Mucosa of gallbladder (tissue), 1 donor: ENCODE results near the gene TGFBR1. TPM values are rescaled to one million over a fixed set of nuclear protein-coding genes. Genes with fewer than 3 reads are reported as not detected.

Experiments used
- DNase-seq: peaks from one replicate; pipeline ENCODE4 v3.0.0-alpha.2; 2020; ENCODE audit warnings: low spot score
- total RNA-seq: library from RNA; stranded (reverse); gene quantifications from one replicate; pipeline ENCODE4 v1.2.1, GENCODE V29; 2021
- donor health status: DM: no; HTN: no; CAD: no.

Gene TGFBR1
- total RNA-seq, 1 donor from 2014 or later = 69.2 TPM

- no peak for DNase-seq
These were observed 1.1 kb downstream of the TGFBR1 start for GRCh38 chr9:99106044-99106375.

- DNase-seq = no peak
These were observed 2.5 kb downstream of the TGFBR1 start for GRCh38 chr9:99107421-99107820.

- no peak for DNase-seq
These were observed 3.2 kb downstream of the TGFBR1 start for GRCh38 chr9:99108131-99108530.

- DNase-seq = no peak
These were observed 4.6 kb downstream of the TGFBR1 start for GRCh38 chr9:99109522-99109921.

GRCh38 chr9:99112750-99113413 is 8.0 kb downstream of the TGFBR1 start:
- no peak for DNase-seq

- DNase-seq = no peak
These were observed 8.6 kb downstream of the TGFBR1 start for GRCh38 chr9:99113414-99114048.

- no peak for DNase-seq
These were observed 9.1 kb downstream of the TGFBR1 start for GRCh38 chr9:99114049-99114440.

- no peak for DNase-seq
These were observed 10.1 kb downstream of the TGFBR1 start for GRCh38 chr9:99114846-99115500.

GRCh38 chr9:99116003-99116411 is 11.1 kb downstream of the TGFBR1 start:
- DNase-seq = no peak

GRCh38 chr9:99118782-99119466 is 14.0 kb downstream of the TGFBR1 start:
- no peak for DNase-seq

- no peak for DNase-seq
These were observed 15.2 kb downstream of the TGFBR1 start for GRCh38 chr9:99119976-99120655.

- DNase-seq = no peak
These were observed 16.7 kb downstream of the TGFBR1 start for GRCh38 chr9:99121604-99122003.

GRCh38 chr9:99124534-99125255 is 19.8 kb downstream of the TGFBR1 start:
- DNase-seq = no peak

GRCh38 chr9:99125446-99125845 is 20.5 kb downstream of the TGFBR1 start:
- DNase-seq = no peak

GRCh38 chr9:99126312-99126711 is 21.4 kb downstream of the TGFBR1 start:
- no peak for DNase-seq

GRCh38 chr9:99127356-99128132 is 22.6 kb downstream of the TGFBR1 start:
- no peak for DNase-seq

GRCh38 chr9:99128133-99128406 is 23.2 kb downstream of the TGFBR1 start:
- DNase-seq = no peak

- no peak for DNase-seq
These were observed 24.2 kb downstream of the TGFBR1 start for GRCh38 chr9:99129091-99129490.

- DNase-seq = no peak
These were observed 25.2 kb downstream of the TGFBR1 start for GRCh38 chr9:99130069-99130468.

GRCh38 chr9:99133145-99133544 is 28.2 kb downstream of the TGFBR1 start:
- no peak for DNase-seq

- no peak for DNase-seq
These were observed 30.0 kb downstream of the TGFBR1 start for GRCh38 chr9:99134893-99135341.
